GM18907 (cell line): ENCODE data around the gene ANO5.
A peak's percentile ranks its signal among the peaks of the same experiment; 100 is the strongest.
"Not testable (repeated sequence)": the region's sequence is repeated elsewhere in the genome, so short reads cannot be mapped to it uniquely, and the experiment has no call there.

ENCODE experiments used
- ATAC-seq: cut with Tn5 transposase; IDR thresholded peaks from one replicate; pipeline ENCODE4 v1.9.1; 2021; ENCODE audit warnings: mild to moderate bottlenecking, moderate library complexity; ENCODE audit not compliant: unreplicated experiment

The ANO5 gene

DNA sequence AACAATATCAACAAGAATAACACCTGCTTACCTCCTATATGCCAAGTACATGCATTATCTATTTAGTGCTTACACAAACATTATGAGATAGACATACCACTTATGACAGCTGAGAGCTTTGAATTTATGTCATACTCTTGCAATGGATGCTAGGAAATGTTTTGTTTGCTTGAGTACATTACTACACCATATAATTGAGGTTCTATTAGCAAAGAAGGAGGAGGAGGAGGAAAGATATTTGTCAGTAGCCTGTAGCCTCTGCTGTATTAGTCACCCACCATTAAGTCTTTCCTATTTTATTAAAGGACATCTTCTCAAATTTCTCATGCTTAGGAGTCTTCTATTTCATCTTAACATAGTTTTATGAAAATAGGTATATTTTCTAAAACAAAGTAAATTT lies 6.4 kb downstream of the ANO5 start:
- no peak for ATAC-seq

DNA sequence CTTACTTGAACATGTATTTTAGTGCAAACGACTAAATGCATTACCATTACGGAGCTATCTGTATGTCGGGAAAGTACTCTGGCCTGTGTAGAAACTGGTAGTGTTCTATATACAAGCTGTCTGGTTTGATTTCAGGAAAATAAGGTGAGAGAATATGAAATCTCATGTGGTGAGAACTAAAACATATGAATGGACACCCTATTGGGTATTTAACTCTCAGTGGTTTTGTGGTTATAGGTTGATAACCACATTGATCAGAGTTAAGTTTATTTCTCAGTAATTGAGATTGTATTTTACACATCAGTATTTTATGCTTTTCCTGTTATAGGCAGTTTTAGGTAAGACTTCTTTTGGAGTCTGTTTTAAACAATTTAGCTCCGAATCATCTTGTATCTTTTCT lies 10.4 kb downstream of the ANO5 start:
- peak; percentile 82 for ATAC-seq

DNA sequence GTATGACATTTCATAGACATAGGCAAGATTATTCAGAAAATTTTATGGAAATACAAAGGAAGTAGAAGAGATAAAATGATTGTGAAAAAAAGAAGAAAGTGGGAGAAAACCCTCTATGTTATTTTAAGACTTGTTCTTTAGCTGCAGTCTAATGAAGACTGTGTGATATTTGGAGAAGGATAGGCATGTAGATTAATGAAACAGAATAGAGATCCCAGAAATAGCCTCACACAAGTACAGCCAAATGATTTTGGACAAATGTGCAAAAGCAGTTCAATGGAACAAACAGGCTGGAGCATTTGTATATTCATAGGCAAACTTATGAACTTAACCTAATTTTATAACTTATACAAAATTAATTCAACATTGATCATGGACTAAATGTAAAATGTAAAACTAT lies 14.3 kb downstream of the ANO5 start:
- ATAC-seq, result no peak

DNA sequence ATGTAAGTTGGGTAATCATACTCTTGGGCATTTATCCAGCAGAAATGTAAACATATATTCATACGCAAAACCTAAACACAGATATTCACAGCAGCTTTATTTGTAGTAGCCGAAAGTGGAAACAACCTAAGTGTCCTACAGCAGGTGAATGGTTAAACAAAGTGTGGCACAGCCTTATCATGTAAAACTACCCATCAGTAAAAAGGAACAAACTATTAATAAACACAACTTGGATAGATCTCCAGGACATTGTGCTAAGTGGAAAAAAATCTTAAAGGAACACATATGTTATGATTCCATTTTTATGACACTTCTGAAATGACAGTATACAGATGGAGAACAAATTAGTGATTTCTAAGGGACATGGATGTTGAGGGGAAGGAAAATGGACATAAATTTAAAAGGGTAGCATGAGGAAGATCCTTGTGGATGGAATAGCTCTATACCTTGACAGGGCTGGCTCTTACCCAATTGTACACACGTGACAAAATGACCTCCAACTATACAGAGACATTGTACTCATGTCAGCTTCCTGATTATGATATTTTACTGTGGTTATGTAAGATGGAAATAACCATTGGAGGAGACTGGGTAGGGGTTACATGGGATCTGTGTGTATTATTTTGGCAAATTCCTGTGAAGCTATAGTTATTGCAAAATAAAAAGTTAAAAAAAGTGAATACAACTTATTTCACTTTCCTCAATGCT lies 15.4 kb downstream of the ANO5 start:
- ATAC-seq, result no peak

DNA sequence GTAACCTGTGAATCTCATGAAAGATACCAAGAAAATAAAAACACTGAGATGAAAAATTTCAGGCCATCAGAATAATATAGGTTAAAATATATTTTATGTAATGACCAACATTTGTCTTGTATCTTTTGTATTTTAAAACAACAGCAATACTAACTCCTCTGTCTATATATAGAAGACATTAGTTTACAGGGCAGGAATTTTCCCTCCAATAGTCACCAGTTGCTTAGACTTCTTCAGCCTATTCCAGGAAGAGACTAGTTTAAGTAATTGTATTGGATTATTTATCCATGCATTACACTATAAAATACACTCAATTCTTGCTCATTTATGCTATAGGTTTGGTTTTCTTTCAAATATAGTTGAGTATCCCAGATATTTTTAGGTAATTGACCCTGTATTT lies 24.1 kb downstream of the ANO5 start:
- no peak for ATAC-seq

DNA sequence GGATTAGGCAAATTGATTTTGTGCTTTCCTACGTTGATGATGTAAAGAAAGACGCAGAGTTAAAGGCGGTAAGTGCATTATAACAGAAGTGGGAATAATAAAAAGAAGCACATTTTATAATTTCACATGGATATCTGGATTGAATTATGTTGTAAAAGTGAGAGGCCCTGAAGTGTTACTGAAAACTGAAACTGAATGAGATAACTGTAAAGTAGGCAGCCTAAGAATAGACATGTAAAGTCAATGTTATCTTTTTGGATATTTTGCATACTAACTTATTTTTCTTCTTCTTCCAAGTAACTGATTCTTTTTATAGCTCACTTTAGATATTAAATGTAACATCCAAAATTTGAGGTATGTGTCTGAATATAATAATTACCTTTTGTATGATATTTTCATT lies 28.3 kb downstream of the ANO5 start:
- no peak for ATAC-seq

DNA sequence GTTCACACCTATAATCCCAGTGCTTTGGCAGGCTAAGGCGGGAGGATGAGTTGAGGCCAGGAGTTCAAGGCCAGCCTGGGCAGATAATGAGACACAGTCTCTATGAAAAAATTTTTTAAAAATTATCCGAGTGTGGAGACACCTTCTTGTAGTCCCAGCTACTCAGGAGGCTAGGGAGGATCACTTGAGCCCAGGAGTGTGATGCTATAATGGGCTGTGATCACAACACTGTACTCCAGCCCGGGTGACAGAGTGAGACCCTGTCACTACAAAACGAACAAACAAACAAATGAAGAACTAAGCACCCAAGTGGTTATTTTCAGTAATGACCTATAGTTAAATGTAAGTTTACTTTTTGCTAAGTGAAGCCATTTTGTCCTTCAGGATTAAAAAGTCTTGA lies 32.3 kb downstream of the ANO5 start:
- no peak for ATAC-seq

DNA sequence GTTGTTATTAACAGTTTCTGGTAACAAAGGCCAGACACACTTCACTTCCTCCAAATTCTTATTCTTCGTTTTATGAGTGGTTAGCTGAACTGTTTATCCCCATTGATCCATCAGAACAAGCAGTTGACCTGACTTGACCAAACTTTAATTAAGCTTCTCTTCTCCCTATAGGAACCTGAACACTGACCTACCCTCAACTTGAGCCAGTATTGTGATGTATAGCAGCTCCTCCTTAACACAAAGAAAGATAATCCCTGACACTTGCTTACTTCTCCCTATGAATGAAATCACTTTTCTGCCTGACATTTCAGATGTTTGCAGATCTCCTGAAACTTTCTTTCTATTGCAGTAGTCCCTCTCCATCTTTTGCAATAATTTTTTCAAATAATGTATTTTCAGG lies 41.9 kb downstream of the ANO5 start:
- ATAC-seq, result no peak

DNA sequence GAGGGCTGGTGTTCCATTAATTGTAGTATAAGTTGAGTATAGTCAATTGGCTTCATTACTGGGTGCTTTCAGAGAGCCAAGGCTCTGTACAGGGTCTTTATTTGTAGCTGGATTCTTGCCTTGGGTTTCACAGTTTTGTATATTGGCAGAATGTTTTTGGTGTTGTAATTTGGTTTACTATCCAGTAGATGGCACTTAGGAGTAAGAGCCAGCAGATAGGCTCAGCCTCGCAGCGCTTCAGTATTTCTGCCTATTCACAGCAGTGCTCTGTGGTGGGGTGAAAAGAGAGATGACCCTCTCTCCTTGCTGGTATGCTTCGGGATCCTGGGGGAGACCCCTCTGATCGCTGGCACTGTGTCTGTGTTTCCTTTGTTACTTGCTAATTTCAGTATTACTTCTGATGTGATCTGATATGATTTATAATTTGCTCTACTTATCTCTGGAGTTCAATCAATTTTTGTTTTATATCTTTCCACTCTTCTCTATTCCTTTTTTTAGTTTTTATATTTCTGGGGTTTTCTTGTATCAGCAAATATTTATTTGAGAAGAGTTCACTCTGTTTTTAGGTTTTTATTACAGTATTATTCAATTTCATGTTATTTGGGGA lies 52.2 kb downstream of the ANO5 start:
- peak; percentile 98 for ATAC-seq

DNA sequence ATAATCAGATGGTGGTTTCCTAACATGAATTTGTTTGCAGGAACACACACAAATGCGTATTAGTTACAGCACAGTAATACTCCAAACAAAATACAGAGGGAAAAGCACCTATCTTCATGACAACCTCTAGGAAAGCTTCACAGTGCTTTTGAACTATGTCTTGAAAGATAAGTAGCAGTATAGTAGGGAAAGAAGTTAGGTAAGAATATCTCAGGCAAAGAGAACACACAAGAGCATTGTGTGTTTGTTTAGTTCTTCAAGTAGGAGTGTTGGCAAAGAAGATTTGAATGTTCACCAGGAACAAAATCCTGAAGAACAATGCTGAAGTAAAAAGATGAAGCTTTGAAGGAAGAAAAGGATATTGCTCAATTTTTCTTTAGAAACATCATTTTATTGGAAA lies 54.1 kb downstream of the ANO5 start:
- no peak for ATAC-seq

DNA sequence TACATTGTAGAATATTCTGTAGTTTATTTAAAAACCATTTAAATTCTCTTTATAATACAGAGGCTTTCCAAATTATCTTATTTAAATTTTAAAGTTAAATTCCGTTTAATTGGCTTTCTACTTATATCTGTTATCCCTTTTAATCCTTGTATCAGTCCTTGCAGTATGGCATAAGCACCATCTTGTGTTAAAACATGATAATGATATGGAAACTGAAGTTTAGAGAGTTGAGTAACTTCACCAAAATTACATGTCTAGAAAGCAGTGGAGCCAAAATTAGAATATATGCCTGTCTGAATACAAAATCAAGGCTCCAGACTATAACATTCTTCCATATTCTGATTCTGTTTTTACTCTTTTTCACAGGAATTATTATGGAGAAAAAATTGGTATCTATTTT lies 57.0 kb downstream of the ANO5 start:
- no peak for ATAC-seq

DNA sequence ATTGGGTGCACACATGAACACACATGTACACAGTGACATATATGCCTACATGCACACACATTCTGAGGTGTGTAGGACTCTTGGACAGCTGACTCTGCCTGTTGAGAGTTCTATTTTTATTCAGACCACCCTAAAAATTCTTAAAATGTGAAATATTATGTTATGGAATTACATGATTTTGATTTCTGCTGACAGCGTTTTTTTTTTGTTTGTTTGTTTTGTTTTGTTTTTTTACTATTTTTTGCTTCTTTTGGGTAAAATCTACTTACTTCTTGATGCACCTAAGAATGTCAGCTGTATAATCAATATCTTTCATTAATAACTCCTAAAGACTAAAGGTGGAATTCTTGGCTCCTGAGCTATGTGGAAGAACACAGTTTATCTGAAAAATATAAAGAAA lies 64.0 kb downstream of the ANO5 start:
- no peak for ATAC-seq

DNA sequence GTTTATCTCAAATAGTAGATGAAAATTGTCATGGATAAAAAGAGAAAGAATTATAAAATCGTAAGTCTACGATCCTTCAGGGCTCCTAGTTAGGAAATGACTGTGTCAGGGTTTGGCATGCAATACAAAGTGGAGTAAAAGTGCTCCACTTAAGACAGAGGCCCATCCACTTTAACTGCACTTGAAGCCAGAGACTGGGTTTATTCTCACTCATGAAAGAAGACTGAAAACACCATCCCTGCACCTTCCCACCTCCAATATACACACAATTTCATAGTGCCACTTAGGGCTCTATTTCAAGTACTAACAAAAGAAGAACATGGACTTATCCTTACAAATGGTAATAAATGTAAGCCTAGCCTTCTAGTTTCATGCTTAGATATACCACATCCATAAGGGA lies 70.7 kb downstream of the ANO5 start:
- ATAC-seq, result no peak

DNA sequence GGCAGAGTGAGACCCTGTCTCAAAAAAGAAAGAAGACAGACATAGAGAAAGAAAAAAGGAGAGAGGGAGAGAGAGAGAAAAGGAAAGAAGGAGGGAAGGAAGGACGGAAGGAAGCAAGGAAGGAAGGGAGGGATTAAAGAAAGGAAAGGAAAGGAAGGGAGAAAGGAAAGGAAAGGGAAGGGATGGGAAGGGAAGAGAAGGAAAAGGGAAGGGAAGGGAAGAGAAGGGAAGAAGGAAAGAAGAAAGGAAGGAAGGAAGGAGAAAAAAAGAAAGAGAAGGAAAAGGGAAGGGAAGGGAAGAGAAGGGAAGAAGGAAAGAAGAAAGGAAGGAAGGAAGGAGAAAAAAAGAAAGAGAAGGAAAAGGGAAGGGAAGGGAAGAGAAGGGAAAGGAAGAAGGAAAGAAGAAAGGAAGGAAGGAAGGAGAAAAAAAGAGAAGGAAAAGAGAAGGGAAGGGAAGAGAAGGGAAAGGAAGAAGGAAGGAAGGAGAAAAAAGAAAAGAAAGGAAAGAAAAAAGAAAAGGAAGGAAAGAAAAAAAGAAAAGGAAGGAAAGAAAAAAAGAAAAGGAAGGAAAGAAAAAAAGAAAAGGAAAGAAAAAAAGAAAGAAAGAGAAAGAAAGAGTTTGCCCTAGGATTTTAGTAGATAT lies 76.2 kb downstream of the ANO5 start:
- ATAC-seq, result not testable (repeated sequence)

DNA sequence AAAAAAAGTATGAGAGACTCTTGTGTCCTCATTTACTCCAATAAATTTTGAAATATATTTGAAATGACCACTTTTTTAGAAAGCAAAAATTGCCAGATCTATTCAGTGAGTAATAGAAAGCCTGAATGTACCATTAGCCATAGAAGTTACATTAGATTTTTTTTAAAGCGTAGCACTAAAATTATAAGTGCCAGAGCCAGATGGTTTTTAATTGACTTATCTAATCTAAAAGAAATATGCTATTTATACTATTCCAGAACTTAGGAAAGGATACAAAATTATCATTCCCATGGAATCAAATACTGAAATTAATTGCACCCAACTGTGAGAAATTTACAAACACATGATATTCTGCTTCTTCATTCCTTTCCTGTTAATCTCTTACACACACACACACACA lies 80.9 kb downstream of the ANO5 start:
- no peak for ATAC-seq

DNA sequence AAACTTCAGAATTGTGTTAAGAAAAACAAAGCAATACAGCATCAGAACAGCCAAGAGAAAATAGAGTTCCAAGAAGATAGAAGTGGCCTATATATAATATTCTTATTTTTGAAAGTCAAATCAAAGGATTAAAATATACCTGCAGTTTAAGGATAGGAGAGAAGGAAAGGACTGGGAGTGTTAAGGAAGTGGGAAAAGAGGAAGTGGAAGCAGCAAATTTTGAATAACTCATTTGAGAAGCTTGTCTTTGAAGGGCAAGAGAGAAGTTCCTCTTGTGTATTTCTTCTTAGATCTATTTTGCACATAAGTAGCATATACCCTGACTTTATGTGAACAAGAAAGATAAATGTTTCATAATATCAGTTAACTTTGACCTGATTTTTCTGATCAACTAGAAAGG lies 82.7 kb downstream of the ANO5 start:
- ATAC-seq, result no peak

DNA sequence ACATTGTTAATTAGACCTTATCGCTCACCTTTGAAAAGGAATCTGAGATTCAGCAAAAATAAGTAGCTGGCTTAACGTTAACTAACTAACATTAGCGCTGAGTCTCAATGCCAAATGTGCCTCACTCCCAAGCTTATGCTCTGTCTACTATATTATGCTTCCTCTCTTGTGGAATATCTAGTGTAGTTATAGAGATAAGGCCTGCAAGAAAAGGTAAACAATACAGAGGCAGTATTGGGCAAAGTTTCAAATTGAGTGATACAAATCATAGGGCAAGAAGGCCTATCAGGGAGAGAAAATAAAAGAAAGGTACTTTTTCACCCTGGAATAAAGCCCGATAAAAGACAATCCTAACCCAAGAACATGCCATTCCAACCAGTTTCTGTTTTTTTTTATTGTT lies 83.7 kb downstream of the ANO5 start:
- ATAC-seq, result no peak

DNA sequence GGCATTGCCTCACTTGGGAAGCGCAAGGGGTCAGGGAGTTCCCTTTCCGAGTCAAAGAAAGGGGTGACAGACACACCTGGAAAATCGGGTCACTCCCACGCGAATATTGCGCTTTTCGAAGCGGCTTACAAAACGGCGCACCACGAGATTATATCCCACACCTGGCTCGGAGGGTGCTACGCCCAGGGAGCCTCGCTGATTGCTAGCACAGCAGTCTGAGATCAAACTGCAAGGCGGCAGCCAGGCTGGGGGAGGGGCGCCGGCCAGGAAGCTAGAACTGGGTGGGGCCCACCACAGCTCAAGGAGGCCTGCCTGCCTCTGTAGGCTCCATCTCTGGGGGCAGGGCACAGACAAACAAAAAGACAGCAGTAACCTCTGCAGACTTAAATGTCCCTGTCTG lies 92.1 kb downstream of the ANO5 start:
- ATAC-seq, result not testable (repeated sequence)

DNA sequence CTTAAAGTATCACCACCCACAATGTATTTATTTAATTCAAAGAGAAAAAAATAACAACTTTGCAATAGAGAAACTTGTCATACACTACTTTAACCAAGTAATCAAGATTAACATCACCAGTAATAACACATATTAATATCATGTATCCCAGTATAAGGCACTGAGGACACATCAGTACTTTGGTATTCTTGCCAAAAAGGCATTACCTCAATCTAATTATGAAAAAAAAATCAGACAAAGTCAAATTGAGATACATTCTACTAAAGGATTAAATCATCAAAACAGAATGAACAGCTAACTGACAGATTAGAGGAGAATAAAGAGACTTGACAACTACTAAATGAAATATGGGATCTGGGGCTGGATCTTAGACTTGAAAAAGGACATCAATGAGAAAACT lies 109.5 kb downstream of the ANO5 start:
- no peak for ATAC-seq

DNA sequence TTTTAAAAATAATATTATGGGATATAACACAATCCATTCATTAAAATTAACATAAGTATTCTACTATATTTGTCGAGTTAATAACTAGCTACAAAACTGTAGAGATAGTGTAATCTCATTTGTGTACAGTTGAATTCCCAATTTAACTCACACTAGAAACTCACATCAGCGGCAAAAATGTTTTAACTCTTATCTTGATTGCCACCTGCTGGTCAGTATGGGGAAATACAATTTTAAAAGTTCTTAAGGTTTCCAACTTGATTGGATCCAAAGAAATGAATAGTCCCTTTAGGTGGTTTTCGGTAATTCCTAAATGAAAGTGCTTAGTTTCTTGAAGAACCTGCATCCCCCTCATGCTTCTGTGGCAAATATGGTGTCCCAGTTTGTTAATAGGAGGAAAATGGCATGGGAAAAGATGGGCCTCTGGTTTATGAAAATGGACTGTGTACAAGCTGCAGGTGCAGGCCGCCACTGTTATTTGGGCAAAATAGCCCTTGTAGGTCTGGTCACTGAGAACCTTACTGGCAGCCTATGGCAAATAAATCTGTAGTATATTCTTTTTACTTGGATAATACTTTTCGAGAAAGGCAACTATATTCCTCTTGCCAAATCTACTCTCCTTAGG lies 111.6 kb downstream of the ANO5 start:
- peak; percentile 58 for ATAC-seq

DNA sequence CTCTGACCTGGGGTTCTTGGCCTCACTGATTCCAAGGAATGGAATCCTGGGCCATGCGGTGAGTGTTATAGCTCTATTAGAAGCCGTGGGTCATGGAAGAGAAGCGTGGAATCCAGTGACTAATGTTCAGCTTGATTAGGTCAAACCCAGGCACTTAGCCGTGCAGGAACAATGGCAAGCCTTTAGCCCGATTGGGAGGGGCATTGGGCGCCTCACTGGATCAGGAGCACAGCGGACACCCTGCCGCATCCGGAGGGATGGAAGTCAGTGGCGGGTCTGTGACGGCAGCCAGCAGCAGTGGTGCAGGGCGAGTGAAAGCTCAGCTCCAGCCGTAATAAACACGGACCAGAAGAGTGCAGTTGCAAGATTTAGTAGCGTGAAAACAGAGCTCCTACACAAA lies 124.8 kb downstream of the ANO5 start:
- ATAC-seq, result no peak

DNA sequence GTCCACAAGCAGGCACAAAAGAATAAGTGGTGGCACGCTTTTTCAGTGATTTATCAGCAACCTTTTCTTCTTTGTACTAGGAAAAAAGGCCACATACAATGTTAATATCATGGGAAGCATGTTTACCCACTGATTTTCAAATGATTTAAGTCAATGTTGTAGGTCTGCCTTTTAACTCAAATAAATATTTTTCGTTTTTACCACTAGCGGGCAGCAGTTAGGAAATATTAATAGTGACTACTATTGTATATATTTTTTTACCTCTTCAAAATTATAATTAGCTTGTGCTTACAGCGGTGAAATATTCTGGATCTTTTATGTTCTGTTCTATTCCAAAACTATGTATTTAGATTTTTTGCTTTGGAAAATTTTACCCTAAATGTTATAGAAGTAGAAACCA lies 138.9 kb downstream of the ANO5 start:
- ATAC-seq, result no peak
